SIG-M5 (cell line): ENCODE results near the gene PRRC2B.
A peak's percentile ranks its signal among the peaks of the same experiment; 100 is the strongest.
"Not testable (repeated sequence)": the region's sequence is repeated elsewhere in the genome, so short reads cannot be mapped to it uniquely, and the experiment has no call there.

Experiments used
- DNase-seq: peaks from one replicate; lab custom pipeline; 2025; lab: John Stamatoyannopoulos, UW

The PRRC2B gene

DNA sequence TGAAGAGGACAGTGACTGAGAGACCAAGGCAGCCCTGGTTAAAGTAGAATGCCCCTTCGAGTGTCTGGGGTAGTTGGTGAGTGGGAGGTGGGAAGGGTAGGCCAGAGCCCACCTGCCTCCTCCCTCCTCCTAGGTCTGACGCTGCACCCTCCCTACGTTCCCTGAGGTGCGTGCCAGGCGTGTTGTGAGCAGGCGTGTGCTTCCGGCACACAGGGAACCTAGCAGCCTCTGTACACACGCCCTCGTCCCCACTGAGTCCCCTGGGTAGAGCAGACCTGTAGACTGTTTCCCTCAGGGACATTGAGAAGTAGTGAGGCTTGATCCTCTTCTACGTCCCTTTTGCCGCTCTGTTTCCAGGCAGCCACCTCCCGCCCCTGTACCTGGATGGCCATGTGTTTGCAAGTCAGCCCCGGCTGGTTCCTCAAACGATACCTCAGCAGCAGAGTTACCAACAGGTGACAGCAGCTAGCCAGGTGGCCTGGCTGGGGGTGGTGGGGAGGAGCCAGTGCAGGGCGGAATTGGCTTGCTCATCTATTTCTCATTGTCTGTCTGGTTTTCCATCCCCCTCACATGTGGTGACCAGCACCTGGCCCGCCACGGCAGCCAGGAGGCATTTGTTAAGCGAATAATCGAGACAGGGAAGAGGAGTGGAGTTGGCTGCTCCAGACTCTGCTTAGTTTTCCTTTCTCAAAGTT, 92.0 kb downstream of the PRRC2B start:
- DNase-seq, result no peak

DNA sequence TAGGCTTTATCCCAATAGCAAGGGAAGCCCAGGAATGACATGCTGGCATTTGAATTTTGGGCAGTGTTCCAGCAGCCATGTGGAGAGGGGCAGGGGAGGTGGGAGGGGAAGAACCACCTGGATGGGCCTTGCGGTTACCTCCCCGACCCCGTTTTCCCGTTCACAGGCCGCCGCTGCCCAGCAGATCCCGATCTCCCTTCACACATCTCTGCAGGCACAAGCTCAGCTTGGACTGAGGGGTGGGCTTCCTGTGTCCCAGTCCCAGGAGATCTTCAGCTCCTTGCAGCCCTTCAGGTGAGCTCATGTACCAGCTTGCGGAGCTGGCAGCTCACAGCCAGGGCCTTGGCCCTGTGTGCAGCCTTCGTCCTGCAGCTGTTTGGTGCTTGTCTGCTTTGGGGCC, 93.1 kb downstream of the PRRC2B start:
- DNase-seq, result no peak

DNA sequence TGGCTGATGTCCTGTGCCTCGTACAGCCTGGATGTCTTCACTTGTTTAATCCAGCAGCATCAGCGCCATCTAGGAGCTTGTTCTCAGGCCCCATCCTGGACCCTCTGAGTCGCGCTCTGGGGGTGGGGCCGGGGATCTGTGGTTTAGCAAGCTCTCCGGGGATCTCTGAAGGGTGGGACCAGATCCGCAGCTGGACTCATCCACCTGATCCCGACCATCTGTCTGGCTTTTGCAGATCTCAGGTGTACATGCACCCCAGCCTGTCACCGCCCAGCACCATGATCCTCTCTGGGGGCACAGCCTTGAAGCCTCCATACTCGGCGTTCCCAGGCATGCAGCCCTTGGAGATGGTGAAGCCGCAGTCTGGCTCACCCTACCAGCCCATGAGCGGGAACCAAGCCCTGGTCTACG, 93.7 kb downstream of the PRRC2B start:
- no peak for DNase-seq

DNA sequence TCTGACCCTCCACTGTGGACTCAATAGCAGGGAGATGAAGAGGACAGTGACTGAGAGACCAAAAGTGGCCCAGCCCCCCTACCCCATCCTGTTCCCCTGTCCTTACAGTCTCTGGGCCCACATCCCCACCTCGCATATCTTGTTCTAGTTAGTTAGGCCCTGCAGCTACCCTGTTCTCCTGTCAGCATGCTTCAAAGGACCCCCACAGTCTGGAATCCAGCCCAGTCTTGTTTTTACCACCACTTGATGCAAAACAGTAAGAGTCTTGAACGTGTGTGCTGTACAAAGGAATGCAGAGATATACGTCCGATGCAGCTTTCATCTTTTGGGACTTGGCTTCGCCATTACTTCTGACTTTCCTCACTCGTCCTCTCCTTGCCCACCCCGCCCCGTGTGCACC, 96.6 kb downstream of the PRRC2B start:
- no peak for DNase-seq

DNA sequence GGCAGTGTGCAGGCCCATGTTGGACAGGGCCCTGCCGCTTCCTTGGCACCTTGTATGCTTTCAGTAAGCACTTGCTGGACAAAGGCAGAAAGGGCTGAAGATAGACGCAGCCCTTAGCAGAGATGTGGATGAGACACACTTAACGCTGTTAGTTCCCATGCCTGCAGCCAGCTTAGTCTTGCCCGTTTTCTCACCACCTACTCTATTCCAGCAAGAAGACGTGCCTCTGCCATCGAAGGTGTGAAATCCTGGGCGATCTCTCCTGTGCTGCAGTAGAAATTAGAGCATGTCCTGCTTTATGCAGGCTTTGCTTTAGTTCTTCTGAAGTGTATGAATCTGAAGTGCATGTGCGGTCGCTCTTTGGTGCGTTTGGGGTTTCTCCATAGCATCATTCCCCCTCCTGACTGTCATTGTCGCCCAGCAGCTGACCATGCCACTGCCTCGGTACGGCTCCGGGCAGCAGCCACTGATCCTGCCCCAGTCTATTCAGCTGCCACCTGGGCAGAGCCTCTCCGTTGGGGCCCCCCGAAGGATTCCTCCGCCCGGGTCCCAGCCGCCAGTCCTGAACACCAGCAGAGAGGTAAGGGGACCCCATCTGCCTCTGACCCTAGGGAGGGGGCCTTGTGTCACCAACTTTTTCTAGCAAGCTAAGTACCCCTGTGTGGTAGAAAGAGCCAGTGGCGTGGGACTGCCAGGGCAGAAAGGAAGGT, 97.3 kb downstream of the PRRC2B start:
- no peak for DNase-seq

DNA sequence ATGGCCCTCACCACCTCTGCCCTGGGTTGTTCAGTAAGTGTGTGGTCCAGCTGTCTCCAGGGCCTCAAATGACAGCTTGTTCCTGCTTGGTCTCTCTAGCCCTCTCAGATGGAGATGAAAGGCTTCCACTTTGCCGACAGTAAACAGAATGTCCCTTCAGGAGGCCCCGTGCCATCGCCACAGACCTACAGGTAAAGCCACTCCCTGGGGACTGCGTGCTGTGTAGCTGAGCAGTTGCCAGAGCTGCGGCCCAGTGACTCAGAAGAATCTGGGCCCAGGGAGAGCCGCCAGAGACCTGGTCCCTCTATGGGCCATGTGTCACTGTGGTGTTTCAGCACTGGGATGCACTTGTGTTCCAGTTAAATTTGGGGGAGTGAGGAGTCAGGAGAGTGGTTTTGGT, 98.2 kb downstream of the PRRC2B start:
- no peak for DNase-seq

DNA sequence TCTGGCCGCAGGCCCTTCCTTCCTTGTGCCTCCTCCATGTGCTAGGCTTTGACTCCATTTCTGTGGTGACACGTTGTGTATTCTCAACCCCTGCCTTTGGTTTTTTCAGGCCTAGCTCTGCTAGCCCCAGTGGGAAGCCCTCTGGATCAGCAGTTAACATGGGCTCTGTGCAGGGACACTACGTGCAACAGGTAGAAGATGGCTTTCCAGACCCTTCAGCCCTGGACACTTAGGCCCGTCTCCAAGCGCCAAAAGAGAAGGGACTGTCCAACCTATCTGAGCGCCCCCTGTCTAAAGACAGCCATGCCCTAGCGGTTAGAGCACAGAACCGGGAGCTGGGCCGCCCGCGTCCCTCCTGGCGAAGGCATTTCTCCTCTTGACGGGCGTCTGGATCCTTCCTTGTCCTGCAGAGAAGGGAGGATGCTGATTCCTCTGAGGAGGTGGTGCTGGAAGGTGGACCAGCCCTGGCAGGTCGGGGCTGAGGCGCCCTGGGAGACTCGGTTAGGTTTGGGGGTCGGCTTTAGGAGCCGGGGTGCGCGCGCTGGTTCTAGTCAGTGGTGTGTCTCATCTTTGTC, 100.5 kb downstream of the PRRC2B start:
- DNase-seq, result no peak

DNA sequence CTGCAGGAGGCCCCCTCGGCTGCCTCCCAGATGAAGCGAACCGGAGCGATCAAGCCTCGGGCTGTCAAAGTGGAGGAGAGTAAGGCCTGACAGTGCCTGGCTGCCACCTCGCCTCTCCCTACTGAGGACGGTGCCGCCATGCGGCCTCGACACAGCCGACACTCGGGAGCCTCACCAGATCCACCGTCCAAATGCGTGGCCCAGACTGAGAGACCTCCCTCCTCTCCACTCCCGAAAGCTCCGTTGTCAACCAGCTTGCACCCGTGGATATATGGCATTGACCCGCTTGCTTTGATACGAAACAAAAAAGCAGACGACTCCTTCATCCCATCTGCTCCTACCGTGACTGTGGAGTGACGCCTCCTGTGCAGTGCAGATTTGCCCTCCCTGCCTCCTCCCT, 101.9 kb downstream of the PRRC2B start:
- no peak for DNase-seq

DNA sequence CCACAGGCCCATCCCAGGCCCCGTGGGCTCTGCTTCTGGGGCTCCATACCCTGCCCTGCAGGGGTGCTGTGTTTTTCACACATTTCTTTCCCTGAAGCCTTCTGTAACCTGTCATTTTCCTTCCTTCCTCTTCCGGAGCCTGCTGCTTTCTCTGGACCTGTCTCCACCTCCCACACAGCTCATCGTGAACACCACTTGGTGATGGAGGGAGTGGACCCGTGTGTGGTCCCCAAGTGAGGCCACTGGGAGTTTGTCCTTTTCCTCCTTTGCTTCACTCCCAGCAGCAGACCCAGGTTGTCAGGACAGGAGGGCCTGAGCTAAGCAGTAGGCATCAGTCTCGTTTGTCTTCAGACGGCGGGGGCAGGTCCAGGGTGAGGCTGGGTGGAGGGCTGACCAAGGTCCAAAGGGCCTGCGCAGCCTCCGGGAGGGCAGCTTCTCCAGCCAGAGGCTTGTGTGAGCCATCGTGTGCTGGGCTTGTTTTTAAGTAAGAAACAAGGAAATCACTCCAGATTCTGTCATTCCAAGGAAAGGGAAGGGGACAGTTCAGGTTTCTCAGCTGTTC, 103.0 kb downstream of the PRRC2B start:
- no peak for DNase-seq

DNA sequence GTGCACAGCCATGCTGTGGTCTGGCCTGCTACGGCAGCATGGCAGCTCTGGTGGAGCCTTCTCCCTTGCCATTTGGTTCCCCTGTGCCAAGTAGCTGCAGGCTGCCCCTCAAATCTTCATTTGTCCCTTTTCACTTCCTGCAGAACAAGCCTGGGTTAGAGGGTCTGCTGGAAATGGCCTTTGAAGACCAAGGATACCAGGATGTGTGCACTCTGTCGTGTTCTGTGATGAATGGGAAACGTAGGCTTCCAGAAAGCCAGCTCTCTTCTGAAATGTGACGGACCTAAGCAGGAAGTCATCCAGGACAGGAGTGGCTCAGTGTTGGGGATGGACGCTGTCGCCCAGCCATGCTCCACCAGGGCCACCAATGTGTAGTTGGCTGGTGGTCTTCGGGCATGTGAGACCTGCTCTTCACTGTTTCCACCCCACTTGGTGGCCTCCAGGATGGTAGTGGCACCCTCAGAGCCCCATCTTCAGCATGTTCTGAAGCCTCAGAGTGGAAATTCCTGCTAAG, 105.4 kb downstream of the PRRC2B start:
- DNase-seq, result no peak

DNA sequence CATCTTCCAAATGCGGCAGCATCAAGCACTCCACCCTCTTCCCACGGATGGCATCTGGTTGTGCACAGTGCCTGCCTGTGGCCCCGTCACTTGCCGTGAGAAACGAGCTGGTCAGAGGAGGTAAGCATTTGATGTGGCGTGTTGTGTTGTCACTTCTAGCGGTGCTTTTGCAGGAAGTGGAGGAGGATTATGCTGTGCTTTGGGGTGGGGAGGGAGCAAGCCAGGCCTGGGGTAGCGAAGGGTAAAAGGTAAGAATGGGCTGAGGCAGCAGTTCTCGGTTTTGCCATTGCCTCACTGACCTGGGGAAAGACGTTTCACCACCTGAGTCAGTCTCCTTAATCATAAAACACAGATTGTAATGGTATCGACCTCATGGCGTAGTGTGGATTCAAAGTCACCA, 106.5 kb downstream of the PRRC2B start:
- DNase-seq, result no peak

DNA sequence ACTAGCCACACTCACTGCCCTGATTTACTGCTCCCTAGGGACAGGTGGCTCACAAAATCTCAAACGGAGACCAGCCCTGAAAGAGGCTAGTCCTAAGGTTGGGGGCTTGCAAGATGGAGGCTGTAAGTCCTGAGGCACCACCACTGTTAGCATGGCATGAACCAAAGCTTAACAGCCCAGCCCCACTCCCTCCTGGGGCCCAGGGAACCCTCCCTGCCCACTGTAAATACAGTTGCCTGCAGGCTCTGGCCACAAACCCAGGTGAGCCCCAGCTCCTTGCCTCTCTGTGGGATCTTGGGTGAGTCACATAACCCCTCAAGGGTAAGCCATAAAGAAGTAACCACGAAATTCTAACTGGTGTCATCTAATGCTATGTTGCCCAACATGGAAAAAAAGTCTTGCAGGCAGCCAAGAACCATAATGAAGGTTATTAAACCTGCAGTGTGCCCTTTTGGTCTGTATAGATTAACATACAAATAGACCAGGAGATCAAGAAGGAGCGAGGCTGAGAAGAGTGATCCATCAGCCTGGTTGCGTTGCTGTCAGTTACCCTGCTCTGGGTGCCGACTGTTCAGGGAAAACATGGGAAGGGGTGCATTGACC, 107.2 kb downstream of the PRRC2B start:
- DNase-seq, result peak; percentile 30

DNA sequence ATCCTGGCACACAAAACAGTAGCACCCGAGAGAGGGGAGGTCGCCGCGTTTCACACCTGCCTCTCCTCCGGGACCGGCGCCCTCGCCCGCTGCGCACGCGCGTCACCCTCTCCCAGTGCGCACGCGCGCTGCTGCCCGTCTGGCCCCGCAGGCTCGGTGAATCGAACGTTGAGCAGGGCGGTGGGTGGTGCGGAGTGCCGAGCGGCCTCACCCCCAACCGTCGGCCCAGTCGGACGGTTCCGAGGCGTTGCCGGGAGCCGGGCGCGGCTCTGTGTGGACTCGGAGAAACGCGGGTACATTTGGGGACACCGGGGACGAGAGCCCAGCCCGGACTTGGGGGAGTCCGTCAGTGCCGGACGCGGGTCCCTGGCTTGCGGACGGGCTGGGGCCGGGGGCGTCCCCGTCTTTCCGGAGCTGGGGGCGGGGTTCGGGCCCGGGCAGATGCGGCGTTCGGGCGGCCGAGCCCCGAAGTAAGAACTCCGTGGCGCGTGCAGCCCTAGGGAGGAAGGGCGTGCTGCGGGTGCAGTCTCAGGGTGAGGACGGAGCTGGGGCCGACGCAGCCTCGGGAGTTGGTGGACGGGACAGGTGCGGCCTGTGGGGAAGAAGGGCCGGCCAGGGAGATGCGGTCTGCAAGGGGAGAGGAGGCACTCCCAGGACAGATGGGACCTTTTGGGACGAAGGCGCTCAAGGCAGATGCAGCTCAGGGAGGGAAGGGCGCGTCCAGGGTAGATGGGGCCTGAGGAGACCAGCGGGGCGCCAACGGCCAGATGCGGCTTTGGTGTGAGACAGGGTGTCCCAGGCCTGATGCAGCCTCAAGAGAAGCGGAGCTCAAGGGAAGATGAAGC, 109.1 kb downstream of the PRRC2B start, which contains the start of gene POMT1:
Gene POMT1, plus strand, starts transcription at position 138 of the 845 bp plus-strand sequence. CDS start 1,301 bp downstream, outside the sequence.
- no peak for DNase-seq

DNA sequence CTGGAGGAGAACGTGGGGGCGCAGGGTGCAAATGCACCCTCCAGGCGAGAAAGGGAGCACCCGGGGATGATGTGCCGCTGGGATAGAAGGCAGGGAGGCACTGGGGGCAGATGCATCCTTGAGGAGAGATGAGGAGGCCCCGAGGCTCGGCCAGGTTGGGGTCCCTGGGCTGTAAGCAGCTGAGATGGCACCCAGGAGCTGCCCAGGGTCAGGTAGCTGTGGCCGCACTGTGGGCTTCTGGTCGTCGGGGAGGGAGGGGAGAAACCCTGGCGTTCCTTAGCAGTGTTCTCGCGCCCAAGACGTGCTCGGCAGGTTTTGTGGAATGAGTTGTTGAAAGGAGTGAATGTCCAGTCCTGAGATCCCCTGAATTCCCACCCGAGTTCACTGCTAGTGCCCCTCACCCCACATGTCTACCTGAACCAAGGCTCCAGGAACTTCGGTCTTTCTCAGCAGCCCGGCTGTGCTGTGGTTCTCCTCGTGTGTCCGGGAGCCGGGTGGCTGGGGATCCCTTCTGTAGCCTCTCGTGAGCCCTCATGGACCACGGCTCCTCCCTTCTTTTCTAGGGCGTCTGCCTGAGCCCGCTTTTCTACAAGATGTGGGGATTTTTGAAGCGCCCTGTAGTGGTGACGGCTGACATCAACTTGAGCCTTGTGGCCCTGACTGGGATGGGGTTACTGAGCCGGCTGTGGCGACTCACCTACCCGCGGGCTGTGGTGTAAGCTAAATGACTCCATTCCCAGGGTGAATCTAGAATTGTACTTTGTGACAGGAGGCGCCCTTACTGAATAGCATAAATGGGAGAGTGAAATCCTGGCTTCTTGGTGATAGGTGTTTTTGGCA, 110.0 kb downstream of the PRRC2B start:
- DNase-seq, result no peak

DNA sequence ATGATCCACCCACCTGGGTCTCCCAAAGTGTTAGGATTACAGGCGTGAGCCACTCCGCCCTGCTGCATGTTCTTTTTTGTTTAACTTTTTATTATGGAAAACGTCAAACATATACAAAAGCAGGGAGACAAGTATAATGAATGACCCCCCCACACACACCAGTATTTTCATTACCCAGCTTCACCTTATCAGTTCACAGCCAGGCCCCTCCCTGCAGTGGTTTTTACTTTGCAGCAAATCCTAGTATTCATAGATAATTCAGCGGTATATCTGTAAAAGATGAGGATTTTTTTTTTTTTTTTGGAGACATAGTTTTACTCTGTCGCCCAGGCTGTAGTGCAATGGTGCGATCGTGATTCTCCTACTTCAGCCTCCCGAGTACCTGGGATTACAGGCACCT, 111.1 kb downstream of the PRRC2B start:
- no peak for DNase-seq

DNA sequence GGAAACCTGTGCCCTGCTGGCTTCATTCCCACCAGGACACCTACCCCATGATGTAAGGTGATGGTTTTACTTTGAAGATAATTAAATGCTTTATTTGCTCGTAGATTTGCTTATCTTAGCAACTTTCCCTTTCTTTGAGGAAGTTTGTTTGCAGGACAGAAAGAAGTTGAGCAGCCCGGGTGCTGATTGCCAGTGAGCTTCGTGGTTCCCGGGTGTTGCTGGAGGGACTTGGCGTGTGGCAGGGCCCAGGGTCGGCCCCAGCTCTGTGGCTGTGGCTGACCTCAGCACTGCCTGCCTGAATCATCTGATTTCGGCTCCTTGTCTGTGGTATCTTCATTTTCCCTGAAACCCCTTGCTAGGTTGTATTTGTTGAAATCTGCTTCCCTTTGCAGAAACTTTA, 117.5 kb downstream of the PRRC2B start:
- DNase-seq, result no peak

DNA sequence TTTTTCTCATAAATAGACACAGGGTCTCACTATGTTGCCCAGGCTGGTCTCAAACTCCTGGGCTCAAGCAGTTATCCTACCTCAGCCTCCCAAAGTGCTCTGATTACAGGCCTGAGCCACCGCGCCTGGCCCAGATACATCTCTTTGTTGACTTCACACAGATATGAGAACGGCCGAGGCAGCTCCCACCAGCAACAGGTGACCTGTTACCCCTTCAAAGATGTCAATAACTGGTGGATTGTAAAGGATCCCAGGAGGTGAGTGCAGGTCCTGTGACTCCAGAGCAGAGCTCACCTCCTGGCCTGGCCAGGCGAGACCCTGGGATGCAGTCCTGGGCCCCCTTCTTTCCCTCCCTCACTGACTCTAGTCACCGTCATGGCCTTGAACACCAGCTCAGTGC, 118.0 kb downstream of the PRRC2B start:
- no peak for DNase-seq

DNA sequence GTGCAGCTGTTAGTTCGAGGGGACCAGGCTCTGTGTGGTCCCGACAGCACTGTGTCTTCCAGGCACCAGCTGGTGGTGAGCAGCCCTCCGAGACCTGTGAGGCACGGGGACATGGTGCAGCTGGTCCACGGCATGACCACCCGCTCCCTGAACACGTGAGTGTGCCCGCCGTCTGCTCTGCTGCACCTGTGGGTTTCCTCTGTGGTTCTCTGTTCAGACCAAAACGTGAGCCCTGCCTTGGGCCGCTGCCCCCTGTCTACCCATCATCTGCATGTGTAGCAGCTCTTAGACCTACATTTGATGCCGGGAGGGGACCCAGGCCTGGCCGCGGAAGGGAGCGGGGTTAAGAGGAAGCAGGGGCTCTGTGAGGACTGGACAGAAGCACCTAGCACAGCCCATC, 119.3 kb downstream of the PRRC2B start:
- DNase-seq, result no peak

DNA sequence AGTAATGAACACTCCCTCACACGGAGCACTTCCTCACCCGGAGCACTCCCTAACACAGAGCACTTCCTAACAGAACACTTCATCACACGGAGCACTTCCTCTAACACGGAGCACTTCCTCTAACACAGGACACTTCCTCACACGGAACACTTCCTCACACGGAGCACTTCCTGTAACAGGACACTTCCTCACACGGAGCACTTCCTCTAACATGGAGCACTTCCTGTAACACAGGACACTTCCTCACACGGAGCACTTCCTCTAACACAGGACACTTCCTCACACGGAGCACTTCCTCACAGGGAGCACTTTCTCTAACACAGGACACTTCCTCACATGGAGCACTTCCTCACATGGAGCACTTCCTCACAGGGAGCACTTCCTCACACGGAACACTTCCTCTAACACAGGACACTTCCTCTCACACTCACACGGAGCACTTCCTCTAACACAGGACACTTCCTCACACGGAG, 121.7 kb downstream of the PRRC2B start:
- not testable (repeated sequence) for DNase-seq

DNA sequence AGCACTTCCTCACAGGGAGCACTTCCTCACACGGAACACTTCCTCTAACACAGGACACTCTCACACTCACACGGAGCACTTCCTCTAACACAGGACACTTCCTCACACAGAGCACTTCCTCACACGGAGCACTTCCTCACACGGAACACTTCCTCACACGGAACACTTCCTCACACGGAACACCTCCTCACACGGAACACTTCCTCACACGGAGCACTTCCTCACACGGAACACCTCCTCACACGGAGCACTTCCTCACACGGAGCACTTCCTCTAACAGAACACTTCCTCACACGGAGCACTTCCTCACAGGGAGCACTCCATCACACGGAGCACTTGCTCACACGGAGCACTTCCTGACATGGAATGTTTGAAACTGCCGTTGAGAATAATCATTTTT, 122.2 kb downstream of the PRRC2B start:
- no peak for DNase-seq
